ENCODE results near the gene BCL2L1. TPM values are rescaled to one million over a fixed set of nuclear protein-coding genes. Genes with fewer than 3 reads are reported as not detected.

BCL2L1 gene
- polyA plus RNA-seq, 1 of the 3 experiments (the other 2 are of a cell fraction) = 99.9 TPM

DNA sequence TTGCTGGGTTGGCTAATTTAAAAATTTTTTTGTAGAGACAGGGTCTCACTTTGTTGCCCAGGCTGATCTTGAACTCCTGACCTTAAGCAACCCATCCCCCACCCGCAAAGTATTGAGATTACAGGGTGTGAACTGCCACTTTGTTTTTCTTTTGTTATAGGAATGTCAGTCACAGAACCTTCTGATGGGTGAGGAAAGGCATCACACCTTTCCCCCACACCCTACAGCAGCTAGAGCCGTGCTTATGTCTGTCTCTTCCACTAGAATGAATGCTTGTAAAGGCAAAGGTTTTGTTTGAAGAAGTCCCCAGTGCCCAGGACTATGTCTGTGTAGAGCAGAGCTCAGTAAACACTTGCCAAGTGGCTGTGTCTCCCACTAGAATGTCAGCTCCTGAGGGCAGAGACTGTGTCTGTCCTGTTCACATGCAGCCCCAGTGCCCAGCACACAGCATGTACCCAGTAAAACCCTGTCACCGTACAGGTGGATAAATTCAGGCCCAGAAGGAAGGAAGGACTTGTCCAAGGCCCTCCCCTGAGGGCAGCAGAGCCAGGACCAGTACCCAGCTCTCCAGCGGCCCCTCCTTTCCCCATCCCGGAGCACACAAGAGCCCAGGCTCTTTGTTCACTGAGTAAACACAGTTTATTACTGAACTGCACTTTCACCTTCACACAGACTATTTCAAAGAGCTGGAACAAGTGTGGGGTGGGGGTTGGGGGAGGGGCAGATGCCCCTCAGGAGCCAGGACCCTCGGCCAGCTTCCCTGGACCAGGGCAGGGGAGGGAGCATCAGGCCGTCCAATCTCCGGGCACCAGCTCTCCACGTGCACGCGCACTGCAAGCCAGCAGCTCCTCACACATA lies 58.6 kb downstream of the BCL2L1 start (continued):
- TF ChIP-seq, protein P1, sequence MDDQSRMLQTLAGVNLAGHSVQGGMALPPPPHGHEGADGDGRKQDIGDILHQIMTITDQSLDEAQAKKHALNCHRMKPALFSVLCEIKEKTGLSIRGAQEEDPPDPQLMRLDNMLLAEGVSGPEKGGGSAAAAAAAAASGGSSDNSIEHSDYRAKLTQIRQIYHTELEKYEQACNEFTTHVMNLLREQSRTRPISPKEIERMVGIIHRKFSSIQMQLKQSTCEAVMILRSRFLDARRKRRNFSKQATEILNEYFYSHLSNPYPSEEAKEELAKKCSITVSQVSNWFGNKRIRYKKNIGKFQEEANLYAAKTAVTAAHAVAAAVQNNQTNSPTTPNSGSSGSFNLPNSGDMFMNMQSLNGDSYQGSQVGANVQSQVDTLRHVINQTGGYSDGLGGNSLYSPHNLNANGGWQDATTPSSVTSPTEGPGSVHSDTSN (IDR thresholded peaks at IDR 0.05) = no peak
- TF ChIP-seq RXRA (IDR thresholded peaks at IDR 0.05; ENCODE audit: borderline replicate concordance, low read depth) (no peak), NFIC (IDR thresholded peaks at IDR 0.05; ENCODE audit: borderline replicate concordance) (no peak), RCOR1 (IDR thresholded peaks at IDR 0.05; ENCODE audit: low read length) (no peak), TCF12 (IDR thresholded peaks at IDR 0.05) (no peak)

DNA sequence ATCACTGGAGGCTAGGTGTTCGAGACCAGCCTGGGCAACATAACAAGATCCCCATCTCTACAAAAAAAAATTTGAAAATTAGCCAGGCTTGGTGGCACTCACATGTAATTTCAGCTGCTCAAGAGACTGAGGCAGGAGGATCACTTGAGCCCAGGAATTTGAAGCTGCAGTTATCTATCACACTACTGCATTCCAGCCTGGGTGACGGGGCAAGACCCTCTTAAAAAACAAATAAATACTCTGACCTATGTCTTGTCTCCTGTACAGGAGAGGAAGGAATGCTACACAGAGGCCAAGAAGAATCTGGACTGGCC lies 59.2 kb downstream of the BCL2L1 start:
- H3K4me3 ChIP-seq (ENCODE audit: low read depth in 2 of 2, low read length in 1 of 2) = no peak overlapping the region
- peak overlapping the region in 1 of 2 experiments; percentile 23; a peak in 1 of 4 replicates for H3K27ac ChIP-seq (ENCODE audit: low read depth in 2 of 2, low read length in 1 of 2)
- peaks cover 6 to 32% of the 10 kb centered on the region in 2 experiments; a peak in 3 of 4 replicates for H3K4me1 ChIP-seq (ENCODE audit: control insufficient read depth in 1 of 2, insufficient read depth in 2 of 2, low read depth in 1 of 2, low read length in 1 of 2)
- DNase-seq = no peak
- no peak overlapping the region for H2AFZ ChIP-seq (ENCODE audit: low read depth)
- H3K9ac ChIP-seq = no peak overlapping the region
- 93% methylated on average over 2 of the region's 2 CpGs for WGBS (ENCODE audit: low lambda C conversion rate)
- no peak for TF ChIP-seq SIN3A (IDR thresholded peaks at IDR 0.05; ENCODE audit: borderline replicate concordance, low read depth, low read length)
- TF ChIP-seq, protein P2, sequence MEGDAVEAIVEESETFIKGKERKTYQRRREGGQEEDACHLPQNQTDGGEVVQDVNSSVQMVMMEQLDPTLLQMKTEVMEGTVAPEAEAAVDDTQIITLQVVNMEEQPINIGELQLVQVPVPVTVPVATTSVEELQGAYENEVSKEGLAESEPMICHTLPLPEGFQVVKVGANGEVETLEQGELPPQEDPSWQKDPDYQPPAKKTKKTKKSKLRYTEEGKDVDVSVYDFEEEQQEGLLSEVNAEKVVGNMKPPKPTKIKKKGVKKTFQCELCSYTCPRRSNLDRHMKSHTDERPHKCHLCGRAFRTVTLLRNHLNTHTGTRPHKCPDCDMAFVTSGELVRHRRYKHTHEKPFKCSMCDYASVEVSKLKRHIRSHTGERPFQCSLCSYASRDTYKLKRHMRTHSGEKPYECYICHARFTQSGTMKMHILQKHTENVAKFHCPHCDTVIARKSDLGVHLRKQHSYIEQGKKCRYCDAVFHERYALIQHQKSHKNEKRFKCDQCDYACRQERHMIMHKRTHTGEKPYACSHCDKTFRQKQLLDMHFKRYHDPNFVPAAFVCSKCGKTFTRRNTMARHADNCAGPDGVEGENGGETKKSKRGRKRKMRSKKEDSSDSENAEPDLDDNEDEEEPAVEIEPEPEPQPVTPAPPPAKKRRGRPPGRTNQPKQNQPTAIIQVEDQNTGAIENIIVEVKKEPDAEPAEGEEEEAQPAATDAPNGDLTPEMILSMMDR (IDR thresholded peaks at IDR 0.05) = no peak
- TF ChIP-seq NFIC (IDR thresholded peaks at IDR 0.05; ENCODE audit: borderline replicate concordance) = no peak
- no peak for TF ChIP-seq TEAD4 (IDR thresholded peaks at IDR 0.05; ENCODE audit: borderline replicate concordance, insufficient read depth)
- no peak for TF ChIP-seq RCOR1 (IDR thresholded peaks at IDR 0.05; ENCODE audit: low read length)
- no peak for TF ChIP-seq YY1 (IDR thresholded peaks at IDR 0.05; ENCODE audit: low read depth)
- TF ChIP-seq GABPA (IDR thresholded peaks at IDR 0.05; ENCODE audit: low read depth) = no peak
- no peak for TF ChIP-seq FOXJ3 (CRISPR knock-in tag; IDR thresholded peaks at IDR 0.05)
- TF ChIP-seq GATA2 (CRISPR knock-in tag; IDR thresholded peaks at IDR 0.05) = no peak
- TF ChIP-seq, protein P3, sequence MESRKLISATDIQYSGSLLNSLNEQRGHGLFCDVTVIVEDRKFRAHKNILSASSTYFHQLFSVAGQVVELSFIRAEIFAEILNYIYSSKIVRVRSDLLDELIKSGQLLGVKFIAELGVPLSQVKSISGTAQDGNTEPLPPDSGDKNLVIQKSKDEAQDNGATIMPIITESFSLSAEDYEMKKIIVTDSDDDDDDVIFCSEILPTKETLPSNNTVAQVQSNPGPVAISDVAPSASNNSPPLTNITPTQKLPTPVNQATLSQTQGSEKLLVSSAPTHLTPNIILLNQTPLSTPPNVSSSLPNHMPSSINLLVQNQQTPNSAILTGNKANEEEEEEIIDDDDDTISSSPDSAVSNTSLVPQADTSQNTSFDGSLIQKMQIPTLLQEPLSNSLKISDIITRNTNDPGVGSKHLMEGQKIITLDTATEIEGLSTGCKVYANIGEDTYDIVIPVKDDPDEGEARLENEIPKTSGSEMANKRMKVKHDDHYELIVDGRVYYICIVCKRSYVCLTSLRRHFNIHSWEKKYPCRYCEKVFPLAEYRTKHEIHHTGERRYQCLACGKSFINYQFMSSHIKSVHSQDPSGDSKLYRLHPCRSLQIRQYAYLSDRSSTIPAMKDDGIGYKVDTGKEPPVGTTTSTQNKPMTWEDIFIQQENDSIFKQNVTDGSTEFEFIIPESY (IDR thresholded peaks at IDR 0.05; ENCODE audit: borderline replicate concordance, low read depth) = no peak
- TF ChIP-seq MXI1 (IDR thresholded peaks at IDR 0.05; ENCODE audit: low read depth, low read length) = no peak
- no peak for TF ChIP-seq CHD2 (IDR thresholded peaks at IDR 0.05; ENCODE audit: low read length, partially characterized antibody)
- no peak for TF ChIP-seq TAF1 (IDR thresholded peaks at IDR 0.05; ENCODE audit: borderline replicate concordance, low read depth, low read length)
- H3K9me3 ChIP-seq = no peaks in the 10 kb centered on the region
- no peaks in the 10 kb centered on the region for H3K9me2 ChIP-seq
- peaks cover 15% of the 10 kb centered on the region for H3F3A ChIP-seq (replicated peaks; ENCODE audit: insufficient read depth)
- H4K20me1 ChIP-seq (ENCODE audit: insufficient read depth) = no peaks in the 10 kb centered on the region
- H3K27me3 ChIP-seq (ENCODE audit: insufficient read depth) = no peaks in the 10 kb centered on the region
- no peak overlapping the region for H3K4me2 ChIP-seq
- peaks cover 3 to 22% of the 10 kb centered on the region in 2 experiments for H3K36me3 ChIP-seq (replicated peaks in 1 of 2; ENCODE audit: control insufficient read depth in 1 of 2, insufficient read depth in 2 of 2, low read length in 1 of 2)
- CTCF ChIA-PET = interaction anchor here (1.0 to 16.4 kb wide), 5 partner anchors 21 to 100 kb away, joined by 3 to 288 read pairs (median 6); partner anchors contain the start of gene BCL2L1
- POLR2A ChIA-PET = no interaction called here
- peaks cover 16% of the 10 kb centered on the region; the same call in 1 of the 2 replicates for H3K79me2 ChIP-seq (ENCODE audit: insufficient read depth)

Measured in SK-N-SH (cell line).